Measurements from ENCODE around the gene UMODL1. TPM values are rescaled to one million over a fixed set of nuclear protein-coding genes. Genes with fewer than 3 reads are reported as not detected.

The UMODL1 gene
- total and polyA plus RNA-seq, 12 donors = 0.10 to 0.79 (median 0.17) TPM; not detected in 9

GRCh38 chr21:42103843-42104242, 32.7 kb downstream of the UMODL1 start:
- intact Hi-C loops (cut with DNase I) = loop anchor here in 1 of 2 donors (10.0 kb wide), 1 partner anchor 49 kb away; no protein-coding TSS in a partner anchor
- TF ChIP-seq CTCF (IDR thresholded peaks at IDR 0.05) (no peak), POLR2A (IDR thresholded peaks at IDR 0.05) (no peak)
- H3K27ac ChIP-seq = no peak overlapping the region
- DNase-seq = no peak
- no peaks in the 10 kb centered on the region for H3K27me3 ChIP-seq
- H3K4me1 ChIP-seq (replicated peaks in 1 of 2) = peaks cover 0 to 7% of the 10 kb centered on the region in 2 donors
- no peak overlapping the region for H3K4me3 ChIP-seq
- H3K36me3 ChIP-seq (replicated peaks in 1 of 2) = no peaks in the 10 kb centered on the region
- WGBS, 4 donors = 91 to 100% (median 96%) methylated on average over 5 to 13 of the region's 13 CpGs
- no peaks in the 10 kb centered on the region for H3K9me3 ChIP-seq (replicated peaks in 1 of 3)

- Histone ChIP-seq H3K9me3 (replicated peaks in 1 of 3) (no peaks in the 10 kb centered on the region), H3K27me3 (no peaks in the 10 kb centered on the region), H3K4me3 (no peak overlapping the region), H3K36me3 (replicated peaks in 1 of 2) (no peaks in the 10 kb centered on the region), H3K4me1 (replicated peaks in 1 of 2) (peaks cover 0 to 7% of the 10 kb centered on the region in 2 donors), H3K27ac (no peak overlapping the region)
- intact Hi-C loops (cut with DNase I) = loop anchor here in 1 of 2 donors (5.0 to 10.0 kb wide), 2 partner anchors 51 to 93 kb away; partner anchors contain the start of gene ZBTB21
- TF ChIP-seq CTCF (IDR thresholded peaks at IDR 0.05) (no peak), POLR2A (IDR thresholded peaks at IDR 0.05) (no peak)
- no peak for DNase-seq
- 88 to 93% (median 90%) methylated on average over 20 to 26 of the region's 26 CpGs for WGBS, 4 donors
Observed at GRCh38 chr21:42105476-42106315, 34.6 kb downstream of the UMODL1 start.

- H3K4me3 ChIP-seq = no peak overlapping the region
- DNase-seq = no peak
- 87 to 89% (median 88%) methylated on average over 13 to 20 of the region's 20 CpGs for WGBS, 4 donors
- TF ChIP-seq CTCF (IDR thresholded peaks at IDR 0.05) (no peak), POLR2A (IDR thresholded peaks at IDR 0.05) (no peak)
- peaks cover 0 to 7% of the 10 kb centered on the region in 2 donors for H3K4me1 ChIP-seq (replicated peaks in 1 of 2)
- no peak overlapping the region for H3K27ac ChIP-seq
- intact Hi-C loops (cut with DNase I) = loop anchor here in 1 of 2 donors (5.0 to 10.0 kb wide), 2 partner anchors 52 to 94 kb away; partner anchors contain the start of gene ZBTB21
- H3K36me3 ChIP-seq (replicated peaks in 1 of 2) = no peaks in the 10 kb centered on the region
- no peaks in the 10 kb centered on the region for H3K9me3 ChIP-seq (replicated peaks in 1 of 3)
- H3K27me3 ChIP-seq = no peaks in the 10 kb centered on the region
Observed at GRCh38 chr21:42106425-42106824, 35.3 kb downstream of the UMODL1 start.

GRCh38 chr21:42107177-42107880, 36.2 kb downstream of the UMODL1 start:
- H3K36me3 ChIP-seq (replicated peaks in 1 of 2) = no peaks in the 10 kb centered on the region
- H3K27me3 ChIP-seq = no peaks in the 10 kb centered on the region
- WGBS, 4 donors = 82 to 92% (median 85%) methylated on average over 14 to 18 of the region's 18 CpGs
- no peak for DNase-seq
- no peak overlapping the region for H3K4me3 ChIP-seq
- peaks cover 0 to 7% of the 10 kb centered on the region in 2 donors for H3K4me1 ChIP-seq (replicated peaks in 1 of 2)
- no peaks in the 10 kb centered on the region for H3K9me3 ChIP-seq (replicated peaks in 1 of 3)
- no peak for TF ChIP-seq CTCF (IDR thresholded peaks at IDR 0.05)
- TF ChIP-seq POLR2A (IDR thresholded peaks at IDR 0.05) = no peak
- no peak overlapping the region for H3K27ac ChIP-seq
- intact Hi-C loops (cut with DNase I) = loop anchor here in 1 of 2 donors (5.0 to 10.0 kb wide), 2 partner anchors 53 to 95 kb away; partner anchors contain the start of gene ZBTB21

Measured in adrenal gland (tissue), 12 donors.